Measurements from ENCODE around the gene GAK. TPM values are rescaled to one million over a fixed set of nuclear protein-coding genes. Genes with fewer than 3 reads are reported as not detected.

Gene GAK
- total RNA-seq, 1 experiment from 2014 or later, result 121 TPM

DNA sequence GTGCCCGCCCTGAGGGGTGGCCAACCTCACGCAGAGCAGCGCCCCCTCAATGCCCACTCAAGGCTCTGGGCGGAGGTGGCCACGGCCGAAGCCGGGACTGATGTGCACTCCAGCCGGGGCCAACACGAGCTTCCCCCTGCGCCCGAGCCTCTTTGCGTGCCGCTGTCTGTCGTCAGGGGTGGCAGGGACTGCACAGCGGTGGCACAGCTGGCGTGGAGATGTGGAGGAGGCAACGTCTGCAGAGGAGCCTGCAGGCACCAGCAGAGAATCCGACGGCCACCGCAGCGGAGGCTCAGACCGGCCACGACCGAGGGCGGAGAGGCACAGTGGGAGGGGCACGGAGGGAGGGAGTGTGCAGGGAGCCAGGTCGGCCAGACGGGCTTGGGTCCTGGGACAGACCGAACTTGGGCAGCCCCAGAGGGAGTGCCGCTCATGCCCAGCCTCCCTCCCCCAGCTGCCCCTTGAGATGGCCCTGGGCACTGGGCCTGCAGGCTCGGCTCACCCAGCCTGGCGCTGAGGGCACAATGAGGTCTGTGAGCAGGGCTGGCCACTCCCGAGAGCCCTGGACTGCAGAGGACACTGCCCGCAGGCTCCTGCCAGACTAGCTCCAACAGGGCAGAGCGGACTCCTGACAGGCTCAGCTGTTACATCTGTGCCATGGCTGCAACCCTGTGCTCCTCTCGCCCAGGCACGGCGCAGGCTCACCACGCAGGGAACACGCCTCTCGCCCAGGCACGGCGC lies 59.7 kb downstream of the GAK start:
- DNase-seq (ENCODE audit: low read depth), result no peak

DNA sequence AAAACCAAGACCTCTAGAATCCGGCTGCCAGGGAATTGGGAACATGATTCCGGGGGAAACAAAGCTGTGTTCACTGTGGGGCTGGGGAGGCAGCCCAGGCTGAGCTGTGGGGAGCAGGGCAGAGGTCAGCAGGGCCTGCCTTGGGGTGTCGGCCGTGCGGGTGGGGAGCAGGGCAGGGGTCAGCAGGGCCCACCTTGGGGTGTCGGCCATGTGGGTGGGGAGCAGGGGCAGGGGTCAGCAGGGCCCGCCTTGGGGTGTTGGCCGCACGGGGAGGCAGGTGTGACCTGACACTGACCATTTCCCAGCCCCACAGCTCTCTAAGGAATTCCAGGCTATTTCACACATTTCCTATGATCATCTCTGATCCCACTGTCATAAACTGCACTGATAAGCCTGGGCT lies 60.6 kb downstream of the GAK start:
- no peak for DNase-seq (ENCODE audit: low read depth)

DNA sequence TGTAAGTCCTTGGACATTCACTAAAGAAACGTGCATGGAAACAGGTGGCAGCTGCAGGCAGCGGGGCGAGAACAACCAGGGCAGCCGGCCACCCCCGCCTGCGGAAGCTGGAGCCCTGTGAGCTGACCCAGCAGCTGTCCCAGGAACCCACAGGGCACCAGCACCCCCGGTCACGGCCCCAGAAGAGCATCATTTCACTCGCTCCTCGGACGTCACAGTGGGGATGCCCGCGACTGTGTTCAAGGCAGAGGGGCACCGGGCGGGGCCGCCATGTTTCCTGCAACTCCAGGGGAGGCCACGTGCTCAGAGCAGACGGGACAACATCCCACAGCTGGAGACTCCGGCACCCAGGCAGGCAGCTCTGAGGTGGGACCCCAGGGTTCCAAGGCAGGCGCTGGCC lies 61.2 kb downstream of the GAK start:
- DNase-seq (ENCODE audit: low read depth), result no peak

DNA sequence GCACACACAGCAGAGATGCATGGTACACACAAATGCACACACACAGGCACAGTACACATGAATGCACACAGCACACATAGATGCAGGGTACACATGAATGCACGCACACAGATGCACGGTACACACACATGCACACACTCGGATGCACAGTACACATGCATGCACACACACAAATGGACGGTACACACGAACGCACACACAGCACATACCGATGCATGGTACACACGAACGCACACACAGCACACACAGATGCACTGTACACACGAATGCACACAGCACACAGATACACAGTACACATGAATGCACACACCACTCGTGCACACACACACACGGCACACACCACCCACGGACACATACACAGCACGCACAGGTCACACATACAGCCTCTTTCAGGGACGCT lies 62.3 kb downstream of the GAK start:
- no peak for DNase-seq (ENCODE audit: low read depth)

DNA sequence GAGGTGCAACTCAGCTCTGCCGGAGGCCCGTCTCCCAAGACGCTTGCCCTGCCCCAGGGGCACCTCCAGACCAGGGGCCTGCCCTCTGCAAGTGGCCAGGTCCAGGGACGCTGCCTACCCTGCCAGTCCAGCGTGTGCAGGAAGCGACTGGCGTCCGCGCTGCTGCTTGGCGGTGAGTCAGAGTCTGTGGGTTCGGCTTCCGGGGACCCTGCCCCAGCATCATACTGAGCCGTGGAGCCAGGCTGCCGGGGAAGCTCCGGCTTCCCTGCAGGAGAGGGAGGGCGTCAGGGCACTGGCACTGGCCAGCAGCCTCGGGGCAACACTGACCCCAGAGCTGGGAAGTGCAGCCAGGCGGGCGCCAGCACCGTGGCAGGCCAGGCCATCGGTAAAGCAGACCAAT lies 63.7 kb downstream of the GAK start:
- no peak for DNase-seq (ENCODE audit: low read depth)

DNA sequence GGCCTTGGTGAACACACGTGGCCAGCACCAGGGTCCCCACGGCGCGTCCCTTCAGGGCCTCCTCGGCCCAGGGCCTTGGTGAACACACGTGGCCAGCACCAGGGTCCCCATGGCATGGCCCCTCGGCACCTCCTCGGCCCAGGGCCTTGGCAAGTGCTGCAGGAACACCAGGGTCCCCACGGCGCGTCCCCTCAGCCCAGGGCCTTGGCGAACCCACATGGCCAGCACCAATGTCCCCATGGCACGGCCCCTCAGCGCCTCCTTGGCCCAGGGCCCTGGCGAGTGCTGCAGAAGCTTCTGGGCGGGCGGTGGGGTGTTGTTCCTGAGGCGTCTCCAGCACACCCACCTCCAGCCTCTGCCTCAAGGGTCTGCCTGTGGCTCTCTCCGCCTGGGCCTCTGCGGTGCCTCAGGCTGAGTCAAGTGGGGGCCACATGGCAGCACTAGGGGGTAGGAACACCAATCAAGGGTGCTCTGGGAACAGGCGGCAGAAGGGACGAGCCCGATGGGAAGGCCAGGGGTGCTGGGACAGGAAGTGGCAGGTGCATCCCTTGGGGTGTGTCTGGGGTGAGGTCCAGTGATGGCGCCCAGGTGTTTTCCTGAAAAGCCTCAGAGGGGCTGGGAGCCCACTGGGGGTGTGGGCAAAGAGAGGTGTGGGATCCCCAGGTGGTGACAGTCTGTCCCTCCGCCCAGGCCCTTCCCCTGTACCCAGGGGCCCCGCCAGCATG lies 64.4 kb downstream of the GAK start:
- DNase-seq (ENCODE audit: low read depth), result no peak

DNA sequence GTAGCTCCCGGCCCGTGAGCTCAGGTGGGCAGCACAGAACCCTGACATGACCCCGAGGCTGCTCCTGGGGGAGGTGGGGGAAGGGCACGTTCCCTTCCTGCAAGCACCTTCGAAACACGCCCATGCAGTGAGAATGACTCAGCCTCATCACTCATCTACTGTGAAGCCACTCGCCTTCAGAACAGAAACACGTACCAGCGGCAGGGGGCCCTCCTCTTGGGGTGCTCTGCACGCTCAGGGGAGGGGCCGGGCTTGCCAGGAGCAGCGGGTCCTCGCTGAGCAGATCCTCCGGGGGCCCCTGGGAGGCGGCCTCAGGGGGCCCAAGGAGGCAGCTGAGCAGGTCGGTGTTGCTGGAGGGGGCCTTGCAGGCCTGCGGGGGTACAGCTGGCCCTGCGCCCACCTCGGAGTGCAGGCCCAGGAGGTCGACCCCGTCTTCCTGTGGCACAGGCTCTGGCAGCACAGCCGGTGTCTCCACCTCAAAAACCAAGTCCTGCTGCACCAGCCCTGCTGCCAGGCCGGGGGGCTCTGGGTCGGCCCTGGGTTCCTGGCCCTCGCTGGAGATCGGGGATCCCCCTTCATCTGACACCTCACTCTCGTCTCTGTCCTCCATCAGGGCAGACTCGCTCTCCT lies 65.2 kb downstream of the GAK start:
- DNase-seq (ENCODE audit: low read depth), result no peak

DNA sequence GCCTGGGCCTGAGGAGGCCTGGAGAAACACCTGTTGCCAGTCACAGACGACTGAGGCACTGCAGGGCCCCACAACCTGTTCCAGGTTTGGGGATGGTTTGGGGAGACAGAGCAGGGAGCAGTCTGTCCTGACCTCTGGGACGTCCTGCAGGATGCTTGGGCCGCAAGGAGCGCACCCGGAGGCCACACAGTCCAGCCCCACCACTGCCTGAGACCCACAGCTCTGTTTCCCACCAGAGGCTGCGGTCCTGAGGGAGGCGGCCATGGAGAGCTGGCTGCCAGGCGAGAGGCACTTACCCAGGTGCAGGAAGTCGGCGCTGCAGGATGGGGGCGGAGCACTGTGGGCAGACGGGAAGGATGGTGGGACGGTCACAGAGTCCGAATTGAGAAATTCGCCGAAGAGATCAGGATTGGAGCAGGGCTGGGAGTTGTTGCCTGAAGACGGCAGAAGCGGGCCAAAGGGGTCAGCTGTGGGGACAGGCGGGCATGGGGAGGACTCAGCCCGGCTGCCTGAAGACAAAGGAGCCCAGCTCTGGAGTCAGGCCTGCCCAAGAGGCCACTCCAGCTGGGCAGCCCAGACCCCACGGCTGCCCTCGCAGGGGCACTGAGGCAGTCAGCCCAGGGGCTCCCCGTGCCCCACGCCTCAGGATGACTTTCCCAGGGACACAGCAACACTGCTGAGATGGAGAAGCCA lies 65.9 kb downstream of the GAK start:
- no peak for DNase-seq (ENCODE audit: low read depth)

DNA sequence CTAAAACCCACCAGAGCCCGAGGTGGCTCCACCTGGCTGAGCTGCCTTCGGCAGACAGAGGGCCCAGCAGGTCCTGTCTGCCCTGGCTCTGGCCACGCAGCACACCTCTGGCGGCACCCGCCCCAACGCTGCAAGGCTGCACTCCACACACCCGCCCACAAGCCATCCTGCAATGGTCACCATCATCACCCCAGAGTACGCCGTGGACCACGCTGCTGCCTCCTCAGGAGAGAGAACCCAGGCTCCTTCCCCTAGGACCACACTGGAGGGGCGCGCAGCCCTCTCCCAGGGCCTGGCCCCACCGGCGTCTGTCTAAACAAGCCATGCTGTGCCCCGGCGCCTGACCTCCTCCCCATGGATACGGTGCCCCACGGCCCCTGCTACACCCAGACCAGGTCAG lies 66.5 kb downstream of the GAK start:
- no peak for DNase-seq (ENCODE audit: low read depth)

DNA sequence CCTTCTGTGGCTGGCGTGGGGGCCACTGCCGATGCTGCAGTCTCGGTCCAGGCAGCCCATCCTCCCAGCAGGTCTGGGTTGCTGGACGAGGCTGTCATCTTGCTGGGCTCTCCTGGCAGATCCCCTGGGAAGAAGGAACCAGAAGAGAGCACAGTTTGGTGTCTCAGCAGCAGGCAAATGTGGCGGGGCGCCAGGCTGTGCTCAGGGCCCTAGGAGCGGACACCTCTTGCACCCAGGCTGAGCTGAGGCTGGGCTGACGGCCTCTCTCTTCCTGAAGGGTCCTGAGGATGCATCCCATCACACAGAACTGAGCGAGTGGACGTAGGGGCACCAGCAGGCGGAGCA lies 67.0 kb downstream of the GAK start:
- no peak for DNase-seq (ENCODE audit: low read depth)

DNA sequence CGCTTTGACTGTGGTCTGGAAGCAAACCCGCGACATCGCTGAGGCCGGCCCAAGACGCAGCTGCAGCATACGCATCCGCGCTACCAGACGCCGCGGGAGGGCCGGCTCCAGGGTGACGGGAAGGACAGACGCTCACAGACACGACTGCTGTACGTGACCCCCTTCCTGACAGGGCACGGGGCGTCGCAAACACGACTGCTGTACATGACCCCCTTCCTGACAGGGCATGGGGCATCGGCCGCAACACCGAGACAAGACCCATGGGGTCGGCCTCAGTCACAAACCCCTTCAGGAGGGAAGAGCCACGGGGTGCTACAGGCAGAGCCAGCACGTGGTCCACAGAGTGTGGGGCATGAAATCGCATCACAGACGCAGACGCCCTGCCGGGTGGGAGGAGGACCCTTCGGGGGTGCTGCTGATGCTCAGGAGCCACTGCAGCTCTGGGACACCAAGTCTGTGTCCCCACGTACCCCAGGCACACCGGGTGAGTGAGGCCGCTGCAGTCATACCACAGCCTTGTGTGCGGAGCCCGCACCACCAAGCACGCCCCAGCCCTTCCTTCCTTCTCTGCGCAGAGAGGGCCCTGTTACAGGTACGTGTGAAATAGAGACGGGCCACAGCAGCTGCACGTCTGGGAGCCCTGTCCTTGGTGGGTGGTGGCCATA lies 67.5 kb downstream of the GAK start:
- no peak for DNase-seq (ENCODE audit: low read depth)

DNA sequence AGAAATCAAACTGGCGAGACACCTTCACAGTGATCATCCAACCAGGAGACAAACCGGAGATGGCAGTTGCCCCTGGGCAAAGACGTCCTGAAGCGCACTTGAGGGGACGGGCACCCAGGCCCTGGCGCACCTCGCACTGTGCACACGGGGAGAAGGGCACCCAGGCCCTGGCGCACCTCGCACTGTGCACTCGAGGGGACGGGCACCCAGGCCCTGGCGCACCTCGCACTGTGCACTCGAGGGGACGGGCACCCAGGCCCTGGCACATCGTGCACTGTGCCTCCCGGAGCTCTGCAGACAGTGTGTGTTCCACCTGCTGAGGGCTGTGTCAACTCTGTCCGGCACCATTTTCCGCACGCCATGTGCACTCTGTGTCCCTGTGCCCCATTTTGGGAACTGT lies 71.6 kb downstream of the GAK start:
- DNase-seq (ENCODE audit: low read depth), result no peak

DNA sequence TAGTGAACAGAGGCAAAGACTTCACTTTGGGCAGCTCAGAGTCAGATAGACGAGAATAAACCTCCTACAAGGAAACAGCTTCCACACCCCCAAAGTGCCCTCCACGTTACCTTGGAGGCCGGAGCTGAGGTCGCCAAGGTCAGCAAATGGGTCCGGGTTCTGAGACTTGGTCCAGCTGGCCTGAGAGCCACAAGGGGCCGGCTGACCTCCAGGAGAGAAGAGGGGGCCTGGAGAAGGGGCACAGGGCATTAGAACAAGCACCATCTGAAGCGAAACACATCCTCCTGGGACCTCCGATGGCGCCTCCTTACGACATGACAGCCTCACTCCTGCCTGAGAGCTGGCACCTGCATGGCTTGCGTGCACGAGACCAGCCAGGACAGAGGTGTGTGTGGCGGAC lies 72.6 kb downstream of the GAK start:
- DNase-seq (ENCODE audit: low read depth), result no peak

DNA sequence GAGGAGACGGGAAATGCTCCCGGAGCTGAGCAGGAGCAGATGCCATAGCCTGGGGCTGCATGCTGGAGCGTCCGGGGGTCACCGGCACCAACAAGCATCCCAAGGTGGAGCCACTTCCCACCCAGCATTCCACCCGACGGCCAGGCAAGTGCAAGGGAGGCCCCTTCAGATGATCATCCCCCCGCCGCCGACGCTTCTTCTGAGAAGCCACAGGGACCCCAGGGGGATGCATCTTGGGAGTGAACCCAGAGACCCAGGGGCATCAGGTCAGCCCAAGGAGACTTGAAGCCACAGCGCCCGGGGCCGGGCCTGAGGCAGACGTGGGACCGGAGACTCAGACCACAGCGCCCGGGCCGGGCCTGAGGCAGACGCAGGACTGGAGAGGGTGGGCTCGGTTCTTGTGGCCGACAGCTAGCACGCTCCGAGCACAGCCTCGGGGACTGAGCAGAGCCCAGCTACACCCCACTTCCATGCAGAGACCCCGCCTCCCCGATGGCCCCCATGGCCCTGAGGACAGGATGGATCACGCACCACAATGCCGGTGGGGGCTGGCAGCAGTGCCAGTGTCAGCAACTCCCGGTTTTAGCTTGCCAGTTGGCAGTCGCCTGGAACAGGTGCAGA lies 73.2 kb downstream of the GAK start:
- DNase-seq (ENCODE audit: low read depth), result no peak

DNA sequence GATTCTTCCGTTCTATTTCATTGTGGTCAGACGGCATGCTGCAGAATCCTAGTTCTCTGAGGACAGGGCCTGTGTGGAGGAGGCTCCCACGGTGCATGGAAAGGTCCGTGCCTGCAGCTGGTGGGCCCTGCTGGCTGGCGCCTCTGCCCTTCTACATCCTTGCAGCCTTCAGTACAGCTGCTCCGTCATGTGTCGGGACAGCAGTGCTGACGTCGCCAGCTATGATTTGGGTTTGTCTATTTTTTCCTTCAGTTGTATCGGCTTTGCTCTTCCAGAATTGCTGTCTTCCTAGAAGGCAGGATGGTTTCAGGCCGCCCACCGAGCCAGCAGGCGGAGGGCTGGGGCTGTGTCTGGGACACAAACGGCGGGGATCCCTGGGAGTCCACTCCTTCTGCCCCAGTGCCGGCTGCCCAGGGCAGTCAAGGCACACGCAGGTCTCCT lies 74.1 kb downstream of the GAK start:
- DNase-seq (ENCODE audit: low read depth), result no peak

DNA sequence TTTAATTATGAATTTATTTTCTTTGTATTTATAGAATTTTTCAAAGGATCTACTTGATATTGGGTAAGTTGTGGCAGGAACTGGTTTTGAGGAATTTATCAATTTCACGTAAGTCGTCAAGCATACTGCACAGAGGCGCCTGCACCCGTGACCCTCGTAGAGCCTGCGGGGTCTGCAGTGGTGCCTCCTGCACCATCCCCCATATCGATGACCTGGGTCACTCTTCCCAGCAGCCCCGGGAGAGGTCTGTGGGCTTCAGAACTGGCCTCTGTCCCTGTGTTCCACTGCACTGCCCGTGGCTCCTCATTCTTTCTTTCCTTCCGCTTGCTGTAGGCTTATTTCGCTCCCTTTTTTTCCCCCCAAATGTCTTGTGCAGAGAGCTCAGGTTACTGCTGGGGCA lies 74.7 kb downstream of the GAK start:
- DNase-seq (ENCODE audit: low read depth), result no peak

DNA sequence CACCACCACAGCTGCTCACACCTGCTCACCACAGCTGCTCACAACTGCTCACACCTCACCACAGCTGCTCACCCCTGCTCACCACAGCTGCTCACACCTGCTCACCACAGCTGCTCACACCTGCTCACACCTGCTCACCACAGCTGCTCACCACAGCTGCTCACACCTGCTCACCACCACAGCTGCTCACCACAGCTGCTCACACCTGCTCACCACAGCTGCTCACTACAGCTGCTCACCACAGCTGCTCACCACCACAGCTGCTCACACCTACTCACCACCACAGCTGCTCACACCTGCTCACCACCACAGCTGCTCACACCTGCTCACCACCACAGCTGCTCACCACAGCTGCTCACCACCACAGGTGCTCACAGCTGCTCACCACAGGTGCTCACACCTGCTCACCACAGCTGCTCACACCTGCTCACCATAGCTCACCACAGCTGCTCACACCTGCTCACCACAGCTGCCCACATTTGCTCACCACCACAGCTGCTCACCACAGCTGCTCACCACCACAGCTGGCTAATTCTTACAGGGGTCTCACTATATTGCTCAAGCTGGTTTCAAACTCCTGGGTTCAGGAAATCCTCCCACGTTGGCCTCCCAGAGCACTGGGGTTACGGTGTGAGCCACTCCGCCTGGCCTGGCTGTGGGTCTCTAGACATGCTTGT lies 75.8 kb downstream of the GAK start:
- DNase-seq (ENCODE audit: low read depth), result no peak

DNA sequence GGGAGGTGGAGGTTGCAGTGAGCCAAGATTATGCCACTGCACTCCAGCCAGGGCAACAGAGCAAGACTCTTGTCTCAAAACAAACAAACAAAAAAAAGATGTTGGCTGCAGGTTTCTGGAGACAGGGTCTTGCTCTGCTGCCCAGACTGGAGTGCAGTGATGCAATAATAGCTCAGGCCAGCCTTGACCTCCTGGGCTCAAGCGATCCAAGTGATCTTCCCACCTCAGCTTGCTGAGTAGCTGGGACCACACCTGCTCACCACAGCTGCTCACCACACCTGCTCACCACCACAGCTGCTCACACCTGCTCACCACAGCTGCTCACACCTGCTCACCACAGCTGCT lies 76.3 kb downstream of the GAK start:
- no peak for DNase-seq (ENCODE audit: low read depth)

DNA sequence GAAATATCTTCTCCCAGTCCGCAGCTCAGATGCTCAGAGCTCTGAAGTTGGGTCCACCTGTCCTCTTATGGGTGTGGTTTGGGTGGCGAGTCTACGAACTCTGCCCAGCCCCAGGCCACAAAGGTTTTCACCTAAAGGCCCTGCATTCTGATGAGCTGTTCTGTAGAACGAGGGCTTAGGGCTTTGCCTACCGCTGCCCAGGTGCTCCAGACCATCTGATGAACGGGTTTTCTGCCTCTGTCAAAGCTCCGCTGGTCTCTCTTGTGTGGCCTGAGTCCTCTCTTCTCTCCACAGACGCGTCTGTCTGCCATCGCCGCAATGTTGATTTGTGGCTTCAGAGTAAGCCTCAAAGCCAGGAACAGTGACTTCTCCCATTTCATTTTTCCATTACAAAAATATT lies 77.8 kb downstream of the GAK start:
- no peak for DNase-seq (ENCODE audit: low read depth)

DNA sequence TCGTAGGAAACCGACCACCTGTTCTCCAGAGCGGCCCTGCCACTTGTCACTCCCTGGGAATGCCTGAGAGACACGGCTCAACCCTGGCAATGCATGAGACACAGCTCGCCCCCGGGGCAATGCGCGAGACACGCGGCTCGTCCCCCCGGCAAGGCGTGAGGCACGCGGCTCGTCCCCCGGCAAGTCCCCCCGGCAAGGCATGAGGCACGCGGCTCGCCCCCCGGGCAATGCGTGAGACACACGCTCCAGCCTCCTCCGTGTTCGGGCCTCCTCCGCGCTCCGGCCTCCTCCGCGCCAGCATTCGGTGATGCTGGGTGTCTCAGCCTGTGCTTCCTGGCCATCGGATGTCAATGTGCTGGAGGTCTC lies 78.7 kb downstream of the GAK start:
- no peak for DNase-seq (ENCODE audit: low read depth)

All from HT1080 (cell line).